Testis (tissue), 2 donors: ENCODE measurements around the gene LRMDA.

Experiments
- POLR2A ChIP-seq: fragments of 450-650 bp; IDR thresholded peaks from one replicate; pipeline ENCODE4 v1.6.1; 2017; ENCODE audit warnings: antibody characterized with exemption, mild to moderate bottlenecking, moderate library complexity
- TF ChIP-seq, protein P1 (sequence below), 3 experiments: fragments of 450-650 bp in 2 of 3; fragments of 200-600 bp in 1 of 3; sonication (generic) in 1 of 3; IDR thresholded peaks; one replicate each; pipeline ENCODE4 v1.5.1; 2016 to 2019; ENCODE audit warnings: antibody characterized with exemption in 3 of 3, mild to moderate bottlenecking in 2 of 3, moderate library complexity in 1 of 3

- TF ChIP-seq, protein P1, sequence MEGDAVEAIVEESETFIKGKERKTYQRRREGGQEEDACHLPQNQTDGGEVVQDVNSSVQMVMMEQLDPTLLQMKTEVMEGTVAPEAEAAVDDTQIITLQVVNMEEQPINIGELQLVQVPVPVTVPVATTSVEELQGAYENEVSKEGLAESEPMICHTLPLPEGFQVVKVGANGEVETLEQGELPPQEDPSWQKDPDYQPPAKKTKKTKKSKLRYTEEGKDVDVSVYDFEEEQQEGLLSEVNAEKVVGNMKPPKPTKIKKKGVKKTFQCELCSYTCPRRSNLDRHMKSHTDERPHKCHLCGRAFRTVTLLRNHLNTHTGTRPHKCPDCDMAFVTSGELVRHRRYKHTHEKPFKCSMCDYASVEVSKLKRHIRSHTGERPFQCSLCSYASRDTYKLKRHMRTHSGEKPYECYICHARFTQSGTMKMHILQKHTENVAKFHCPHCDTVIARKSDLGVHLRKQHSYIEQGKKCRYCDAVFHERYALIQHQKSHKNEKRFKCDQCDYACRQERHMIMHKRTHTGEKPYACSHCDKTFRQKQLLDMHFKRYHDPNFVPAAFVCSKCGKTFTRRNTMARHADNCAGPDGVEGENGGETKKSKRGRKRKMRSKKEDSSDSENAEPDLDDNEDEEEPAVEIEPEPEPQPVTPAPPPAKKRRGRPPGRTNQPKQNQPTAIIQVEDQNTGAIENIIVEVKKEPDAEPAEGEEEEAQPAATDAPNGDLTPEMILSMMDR (IDR thresholded peaks at IDR 0.05): no peak
- no peak for TF ChIP-seq POLR2A
These were observed 480.0 kb downstream of the LRMDA start for GRCh38 chr10:75911426-75911825.
